Pericardium fibroblast (primary cell): ENCODE measurements around the gene PMCH. TPM values are rescaled to one million over a fixed set of nuclear protein-coding genes. Genes with fewer than 3 reads are reported as not detected.

Experiments used
- total RNA-seq: library from RNA; depleted of rRNA; stranded (reverse); fragments of >200 nt; gene quantifications from 2 replicates; pipeline ENCODE4 v1.2.3, GENCODE V29; 2015

PMCH gene
- not detected in 2 replicates for total RNA-seq

GRCh38 chr12:102197789-102198188, at the start of gene PMCH:
TSS of gene PMCH (minus strand) at chr12:102197833. CDS start at chr12:102197770, 63 bp downstream.

Other genes with a start within 250 kb of the PMCH start
- gene WASHC3, start 135.8 kb downstream of the PMCH start, total RNA-seq, result 86.9 and 112 TPM in 2 replicates
- gene NUP37, start 77.7 kb downstream of the PMCH start, total RNA-seq, result 19.0 and 21.4 TPM in 2 replicates
- 2.0 and 2.8 TPM in 2 replicates for gene PARPBP, start 77.7 kb downstream of the PMCH start, total RNA-seq